Activated CD4-positive, CD25-positive, alpha-beta regulatory T cell (primary cell): ENCODE results near the gene ST6GALNAC6.
"Not testable (repeated sequence)": the region's sequence is repeated elsewhere in the genome, so short reads cannot be mapped to it uniquely, and the experiment has no call there.

Experiments used
- DNase-seq, 4 experiments: peaks; one replicate each; lab custom pipeline; 2025; lab: John Stamatoyannopoulos, UW

Gene ST6GALNAC6

DNA sequence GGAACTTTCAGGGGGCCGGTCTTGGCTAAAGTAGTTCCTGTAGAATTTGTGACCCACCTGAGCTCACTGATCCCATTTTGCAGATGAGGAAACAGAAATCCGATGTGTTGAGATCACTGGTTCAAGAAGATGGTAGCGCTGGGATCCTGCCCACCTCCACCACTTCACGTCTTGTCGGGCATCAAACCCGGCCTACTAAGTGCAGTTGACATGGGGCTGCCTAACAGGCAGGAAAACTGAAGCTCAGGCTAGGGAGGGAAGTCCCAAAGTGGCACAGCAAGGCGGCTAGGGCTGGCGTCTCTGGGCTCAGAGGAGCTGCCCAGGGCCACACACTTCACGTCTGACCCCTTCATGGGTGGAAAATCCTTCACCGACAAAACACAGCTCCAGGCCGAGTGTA, 44.4 kb downstream of the ST6GALNAC6 start:
- no peak for DNase-seq

DNA sequence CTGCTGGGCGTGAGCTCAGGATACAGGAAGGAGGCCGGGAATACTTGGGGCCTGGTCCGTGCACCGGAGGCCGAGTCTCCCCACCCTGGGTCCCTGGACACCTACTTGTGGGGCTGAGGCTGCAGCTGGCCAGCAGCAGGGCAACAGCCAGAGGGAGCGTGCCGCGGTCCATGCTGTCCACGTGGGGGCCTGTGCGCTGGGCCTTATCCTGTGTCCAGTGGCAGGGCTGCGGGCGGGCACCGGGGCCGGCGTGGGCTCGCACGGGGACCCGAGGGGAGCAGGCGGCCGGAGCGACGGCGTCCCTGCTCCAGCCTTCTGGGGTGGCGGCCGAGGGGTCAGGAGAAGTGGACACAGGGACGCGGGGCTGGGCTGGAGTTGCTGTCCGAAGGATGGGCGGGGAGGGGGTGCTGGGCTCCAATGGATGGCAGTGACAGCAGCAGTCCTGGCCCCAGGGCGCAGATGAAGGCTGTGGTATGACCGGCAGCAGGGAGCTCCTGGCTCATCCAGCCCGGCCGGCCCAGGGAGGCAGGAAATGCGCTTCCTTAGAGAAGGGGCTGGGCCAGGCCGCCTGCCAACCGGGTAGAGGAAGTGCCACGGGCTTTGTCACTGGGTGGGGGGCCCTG, 45.1 kb downstream of the ST6GALNAC6 start, which contains the start of gene ENG:
Gene ENG (minus strand): TSS at position 475 of the 623 bp plus-strand sequence. CDS start 303 bp downstream, at position 172.
- peak in 1 of 4 experiments; percentile 7 for DNase-seq

DNA sequence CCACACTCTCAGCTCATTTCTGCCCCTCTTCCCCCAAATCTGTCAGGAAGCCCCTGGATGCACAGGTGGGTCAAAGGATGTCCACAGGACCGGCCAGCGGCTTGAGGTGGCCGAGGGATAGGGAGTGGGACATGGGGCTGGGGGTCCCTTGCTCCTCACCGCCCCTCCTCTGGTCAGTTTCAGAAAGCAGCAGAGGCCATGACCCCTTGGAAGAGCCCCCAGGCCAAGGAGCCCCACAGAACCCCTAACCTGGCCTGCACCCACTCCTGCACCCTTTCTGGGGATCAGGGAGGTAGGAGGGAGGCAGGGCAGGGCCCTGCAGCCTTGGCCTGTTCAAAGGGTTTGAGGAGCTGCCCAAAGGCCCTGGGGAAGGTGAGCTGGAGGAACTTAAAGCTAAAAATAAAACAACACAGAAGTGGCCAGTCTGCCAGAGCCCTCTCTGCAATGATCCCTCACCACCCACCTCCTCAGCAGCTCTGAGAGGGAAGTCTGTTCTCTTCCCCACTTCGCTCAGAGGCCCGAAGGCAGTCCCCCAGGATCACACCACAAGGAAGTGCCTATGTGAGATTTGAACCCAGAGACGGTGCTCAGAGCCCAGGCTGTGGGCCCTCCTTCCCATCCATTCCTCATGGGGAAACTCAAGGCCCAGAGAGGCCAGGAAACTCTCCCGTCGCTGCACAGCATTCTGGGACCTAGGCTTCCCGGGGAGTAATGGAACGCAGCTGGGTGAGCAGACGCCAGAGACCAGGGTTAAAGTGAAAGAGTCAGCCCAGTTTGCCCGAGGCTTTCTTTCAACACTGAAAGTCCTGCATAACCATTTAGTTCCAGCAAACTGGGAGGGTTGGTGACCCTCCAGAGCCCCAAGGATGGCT, 45.9 kb downstream of the ST6GALNAC6 start:
- no peak for DNase-seq

DNA sequence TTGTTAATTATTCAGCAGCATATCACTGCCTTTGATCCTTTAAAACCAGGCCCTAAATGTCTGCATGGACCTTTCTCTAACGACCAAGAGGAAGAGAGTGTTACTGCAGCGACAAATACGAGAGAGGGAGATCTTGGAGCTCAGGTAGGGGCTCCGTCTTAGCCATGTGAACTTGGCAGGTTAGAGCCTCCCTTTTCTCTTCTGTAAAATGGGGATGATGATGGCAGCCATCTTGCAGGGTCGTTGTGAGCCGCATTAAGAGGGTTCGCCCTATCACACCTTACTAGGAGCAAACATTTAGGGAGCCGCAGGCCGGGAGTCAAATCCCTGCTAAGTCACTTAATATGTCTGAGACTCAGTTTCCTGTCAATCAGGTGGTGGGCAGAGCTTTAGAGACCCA, 46.6 kb downstream of the ST6GALNAC6 start:
- DNase-seq, result no peak

DNA sequence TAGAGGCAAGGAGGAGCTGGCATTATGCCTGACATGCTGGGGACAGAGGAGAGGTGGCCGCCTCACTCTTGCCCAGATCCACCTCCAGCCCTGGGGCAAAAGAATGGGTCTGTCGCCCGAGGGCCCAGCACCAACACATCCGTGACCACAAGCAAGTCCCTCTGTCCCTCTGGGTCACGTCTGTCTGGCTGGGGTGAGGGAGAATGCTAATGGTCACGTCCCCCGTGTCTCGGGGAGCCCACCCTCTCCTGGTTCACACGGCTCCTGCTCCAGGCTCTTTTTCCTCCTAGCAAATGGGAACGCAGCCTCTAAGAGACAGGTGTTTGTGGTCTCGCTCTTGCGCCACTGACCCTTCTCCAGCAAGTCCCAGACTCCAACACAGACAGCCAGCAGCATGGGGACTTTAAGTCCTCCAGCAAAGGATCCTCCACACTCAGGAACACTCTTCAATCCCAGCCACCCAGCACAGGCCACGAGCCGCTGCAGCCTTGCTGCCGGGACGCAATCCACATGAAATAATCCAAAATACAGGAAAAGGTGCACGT, 49.0 kb downstream of the ST6GALNAC6 start:
- no peak for DNase-seq

DNA sequence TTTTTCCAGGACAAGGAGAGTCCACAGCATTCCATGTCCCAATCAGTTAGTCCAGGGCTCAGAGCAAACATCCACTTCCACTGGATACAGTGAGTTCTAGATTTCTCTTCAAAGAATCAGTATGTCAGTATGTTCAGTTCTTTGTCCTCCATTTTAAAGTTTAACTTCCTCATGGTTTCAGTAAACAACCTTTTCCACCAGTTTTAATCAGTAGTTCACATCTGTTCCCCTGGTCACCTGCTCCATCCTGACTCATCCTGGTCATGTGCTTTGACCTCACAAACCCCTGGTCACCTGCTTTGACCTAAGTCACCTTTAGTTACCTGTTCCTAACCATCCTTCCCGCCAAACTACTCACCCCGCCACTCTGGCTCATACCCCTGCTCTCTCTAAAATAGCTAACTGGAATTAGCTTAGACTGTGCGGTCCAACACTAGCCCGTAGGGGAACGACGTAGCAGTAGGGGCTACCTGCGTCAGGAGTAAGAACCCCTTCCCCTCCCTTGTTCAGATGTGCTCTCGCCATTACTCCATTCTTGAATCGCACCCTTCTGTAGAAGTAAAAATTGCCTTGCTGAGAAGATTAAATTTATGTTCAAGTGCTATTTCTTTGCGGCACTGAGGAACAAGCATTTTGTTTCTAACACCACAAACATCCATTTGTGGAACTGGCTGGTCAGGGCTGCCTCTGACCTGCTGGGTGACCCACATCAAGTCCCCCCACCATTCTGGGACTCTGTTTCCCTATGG, 50.5 kb downstream of the ST6GALNAC6 start:
- DNase-seq, result no peak

DNA sequence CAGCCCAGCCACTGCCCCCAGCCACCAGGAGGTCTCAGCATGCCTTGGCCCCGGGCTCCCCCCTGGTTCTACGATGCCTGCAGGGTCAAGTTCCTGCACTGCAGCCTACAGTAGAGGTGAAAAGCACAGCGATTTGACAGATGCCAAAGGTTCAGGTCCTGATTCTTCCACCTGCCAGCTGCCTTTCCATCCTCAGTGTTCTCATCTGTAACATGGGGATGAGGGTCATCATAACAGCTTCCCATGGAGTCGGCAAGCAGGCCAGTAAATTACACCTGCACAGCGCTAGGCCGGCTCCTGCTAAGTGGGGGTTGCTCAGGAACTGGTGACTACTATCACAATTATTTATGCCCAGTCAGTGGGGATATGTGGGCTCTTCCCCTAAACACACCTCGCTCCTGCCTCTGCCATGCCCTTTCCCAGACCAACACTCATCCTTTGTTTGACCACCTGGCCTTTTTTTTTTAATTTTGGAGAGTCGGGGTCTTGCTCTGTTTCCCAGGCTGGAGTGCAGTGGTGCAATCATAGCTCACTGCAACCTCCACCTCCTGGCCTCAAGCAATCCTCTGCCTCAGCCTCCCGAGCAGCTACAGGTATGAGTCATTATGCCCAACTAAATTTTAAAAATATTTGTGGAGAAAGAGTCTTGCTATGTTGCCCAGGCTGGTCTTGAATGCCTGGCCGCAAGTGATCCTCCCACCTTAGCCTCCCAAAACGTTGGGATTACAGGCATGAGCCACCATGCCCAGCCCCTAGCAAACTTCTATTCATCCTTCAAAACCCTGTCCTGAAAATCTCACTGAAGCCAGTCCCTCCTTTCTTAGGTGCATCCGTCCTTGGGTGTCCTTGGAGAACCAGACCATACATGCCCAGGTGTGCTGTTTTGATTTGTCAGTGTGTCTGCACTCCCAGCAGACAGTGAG, 51.3 kb downstream of the ST6GALNAC6 start:
- no peak for DNase-seq

DNA sequence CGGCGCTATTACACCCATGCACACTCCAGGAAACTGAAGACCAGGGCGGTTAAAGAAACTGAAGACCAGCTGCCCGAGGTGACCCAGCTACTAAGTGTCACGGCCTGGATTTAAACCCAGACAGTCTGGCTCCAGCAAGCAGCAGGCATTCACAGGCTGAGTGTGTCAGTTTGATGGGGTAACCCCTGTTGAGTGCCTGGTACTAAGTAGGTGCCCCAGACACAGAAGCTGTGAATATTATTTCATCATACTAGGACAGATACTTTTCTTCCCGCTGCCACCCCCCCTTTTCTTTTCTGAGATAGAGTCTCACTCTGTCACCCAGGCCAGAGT, 52.3 kb downstream of the ST6GALNAC6 start:
- DNase-seq, result no peak

DNA sequence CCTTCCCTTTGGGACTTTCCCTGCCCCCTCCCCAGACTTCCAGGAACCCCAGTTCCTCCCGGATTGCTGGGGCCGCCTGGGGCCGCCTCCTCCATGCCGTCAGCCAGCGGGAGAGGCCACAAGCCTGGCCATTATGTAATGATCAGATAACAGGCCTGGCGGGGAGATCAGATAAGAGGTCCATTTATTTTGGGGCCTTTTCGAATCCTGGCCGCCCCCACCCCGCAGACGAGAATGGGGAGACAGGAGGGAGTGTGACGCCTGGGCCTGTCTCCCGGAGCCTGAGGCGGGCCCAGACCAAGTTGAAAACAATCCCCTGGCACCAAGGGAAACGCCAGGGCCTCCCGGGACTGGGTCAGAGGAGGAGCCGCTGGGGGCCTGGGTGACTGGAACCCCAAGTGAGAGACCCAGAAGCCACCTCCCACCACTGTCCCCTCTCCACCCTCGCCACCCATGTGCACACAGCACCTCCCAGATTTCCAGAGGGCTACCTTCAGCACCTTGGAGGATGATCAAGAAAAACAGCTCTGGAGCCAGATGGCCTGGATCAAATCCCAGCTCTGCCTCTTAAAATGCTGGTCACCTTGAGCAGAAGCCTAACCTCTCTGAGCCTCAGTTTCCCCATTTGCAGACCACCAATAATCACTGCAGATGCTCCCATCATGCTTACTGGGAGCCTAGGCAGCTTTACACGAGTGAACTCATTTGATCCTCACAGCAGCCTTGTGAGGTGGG, 52.8 kb downstream of the ST6GALNAC6 start:
- no peak for DNase-seq

DNA sequence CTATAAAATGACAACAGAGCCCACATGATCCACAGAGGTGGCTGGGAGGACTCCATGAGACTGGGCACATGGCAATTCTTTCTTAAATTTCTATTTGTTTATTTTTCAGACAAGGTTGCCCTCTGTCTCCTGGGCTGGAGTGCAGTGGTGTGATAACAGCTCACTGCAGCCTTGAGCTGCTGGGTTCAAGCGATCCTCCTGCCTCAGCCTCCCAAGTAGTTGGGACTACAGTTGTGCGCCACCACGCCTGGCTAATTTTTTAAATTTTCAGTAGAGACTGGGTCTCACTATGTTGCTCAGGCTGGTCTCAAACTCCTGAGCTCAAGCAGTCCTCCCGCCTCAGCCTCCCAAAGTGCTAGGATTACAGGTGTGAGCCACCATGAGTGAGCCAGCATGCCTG, 53.8 kb downstream of the ST6GALNAC6 start:
- not testable (repeated sequence) for DNase-seq

DNA sequence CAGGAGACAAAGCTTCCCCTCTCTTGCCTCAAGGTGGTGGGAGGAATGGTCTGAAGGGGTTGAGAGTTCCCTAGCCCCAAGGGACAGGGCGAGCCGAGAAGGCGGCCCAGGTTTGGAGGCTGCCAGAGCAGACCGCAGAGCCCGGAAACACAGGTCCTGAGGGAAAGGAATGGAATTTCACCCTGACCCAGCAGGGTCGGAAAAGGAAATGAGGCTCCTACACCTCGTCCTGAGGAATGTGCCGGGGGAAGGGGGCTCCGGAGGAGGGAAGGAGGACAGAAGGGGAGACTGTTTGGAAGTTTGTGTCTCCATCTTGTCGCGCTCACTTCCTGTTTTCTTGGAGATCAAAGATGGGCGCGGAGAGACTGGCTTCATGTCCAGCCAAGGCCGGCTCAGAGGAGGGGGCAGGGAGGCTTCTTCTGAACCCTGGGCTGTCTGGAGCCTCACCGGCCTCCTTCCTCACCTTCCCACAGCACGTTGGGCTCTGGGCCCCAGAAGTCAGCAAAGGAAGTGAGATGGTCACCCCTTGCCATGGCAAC, 54.5 kb downstream of the ST6GALNAC6 start:
- DNase-seq, result no peak

DNA sequence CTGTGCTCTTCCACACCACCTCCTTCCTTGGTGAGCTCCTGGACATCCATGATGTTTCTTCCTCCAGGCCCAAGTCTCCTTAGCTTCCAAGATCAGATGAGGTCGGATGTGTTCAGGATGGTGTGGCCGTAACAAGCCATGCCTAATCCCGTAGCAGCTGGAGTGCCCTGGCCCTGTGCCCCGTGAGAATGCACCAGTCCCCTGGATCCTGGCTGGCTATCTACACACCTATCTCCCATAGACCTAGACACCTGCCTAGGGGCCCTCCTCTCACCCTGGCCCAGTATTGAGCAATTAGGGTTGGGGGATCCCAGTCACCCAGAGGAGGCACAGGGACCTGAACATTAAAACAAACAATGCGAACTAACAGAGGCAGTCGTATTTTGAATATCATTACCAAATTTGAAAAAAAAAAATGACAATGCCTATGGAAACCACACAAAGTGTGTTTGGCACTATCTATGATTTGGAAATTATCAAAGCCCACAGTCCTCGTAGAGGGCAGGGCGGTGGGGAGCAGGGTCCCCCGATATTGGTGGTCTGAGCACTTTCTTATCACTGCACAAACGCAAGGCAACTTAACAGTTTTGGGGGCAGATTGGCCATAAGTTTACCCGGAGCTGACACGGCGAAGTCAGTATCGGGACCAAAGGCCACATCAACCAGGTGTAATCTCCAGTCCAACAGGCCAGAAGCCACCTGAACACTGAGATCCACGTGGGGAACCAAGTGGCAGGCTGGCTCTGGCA, 58.1 kb downstream of the ST6GALNAC6 start:
- no peak for DNase-seq

DNA sequence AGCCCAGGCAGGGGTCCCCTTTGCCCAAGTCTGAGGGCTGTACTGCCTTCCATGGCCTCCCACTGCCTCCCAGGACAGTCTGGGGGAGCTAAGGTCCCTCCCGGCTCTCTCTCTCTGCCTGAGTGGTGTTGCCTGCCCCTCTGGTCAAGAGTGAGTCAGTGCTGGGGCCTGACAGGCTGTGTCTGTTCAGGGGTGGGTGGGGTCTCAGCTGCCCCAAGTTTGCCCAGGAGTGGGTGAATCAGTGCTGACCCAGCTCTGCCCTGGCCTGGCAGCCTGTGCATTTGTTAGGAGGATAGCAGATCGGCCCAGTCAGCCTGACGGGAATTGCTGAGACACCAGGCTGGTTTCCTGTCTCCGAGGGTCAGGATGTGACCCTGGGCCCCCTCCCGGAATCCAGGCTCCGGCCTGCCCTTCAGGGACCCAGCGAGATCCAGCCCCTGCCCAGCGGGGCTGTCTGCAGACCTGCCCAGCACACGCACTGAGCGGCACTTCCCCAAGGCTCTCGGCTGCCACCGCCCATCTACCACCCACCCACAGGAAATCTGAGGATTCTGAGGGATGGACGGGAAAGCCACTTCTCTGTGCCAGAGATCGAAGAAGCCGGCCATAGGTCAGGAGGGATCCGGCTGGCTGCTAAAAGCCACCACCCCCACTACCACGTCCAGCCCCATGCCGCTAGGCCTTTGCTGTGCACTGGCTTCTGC, 60.9 kb downstream of the ST6GALNAC6 start:
- DNase-seq, result no peak

DNA sequence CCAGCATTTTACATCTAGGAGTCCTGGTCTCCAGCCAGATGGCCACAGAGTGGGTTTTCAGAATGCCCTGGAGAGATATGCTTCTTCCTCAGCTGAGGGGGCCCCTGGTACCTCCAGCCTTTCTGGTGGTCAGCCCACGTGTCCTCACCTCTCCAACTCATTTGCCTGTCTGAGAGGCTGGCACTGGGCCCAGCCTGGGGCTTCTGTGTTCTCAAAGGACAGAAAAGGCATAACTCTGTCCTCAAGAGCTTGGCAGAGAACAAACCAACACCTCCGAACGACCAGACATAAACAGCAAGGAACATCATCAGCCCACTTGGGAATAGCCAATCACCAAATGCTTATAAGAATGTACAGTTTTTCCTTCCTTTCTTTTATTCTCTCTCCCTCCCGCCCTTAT, 62.1 kb downstream of the ST6GALNAC6 start:
- DNase-seq, result no peak

DNA sequence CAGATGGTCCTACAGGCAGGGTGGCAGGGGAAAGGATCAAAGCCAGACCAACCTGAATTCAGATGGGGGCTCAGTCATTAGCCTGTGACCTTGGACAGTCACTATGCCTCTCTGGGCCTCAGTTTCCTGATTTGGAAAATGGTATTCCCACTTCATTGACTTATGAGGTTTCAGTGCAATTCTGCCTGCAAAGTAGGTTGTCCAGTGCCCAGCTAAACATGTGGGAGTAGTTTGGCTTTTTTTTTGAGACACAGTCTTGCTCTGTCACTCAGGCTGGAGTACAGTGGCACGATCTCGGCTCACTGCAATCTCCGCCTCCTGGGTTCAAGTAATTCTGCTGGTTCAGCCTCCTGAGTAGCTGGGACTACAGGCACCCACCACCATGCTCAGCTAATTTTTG, 62.8 kb downstream of the ST6GALNAC6 start:
- DNase-seq, result not testable (repeated sequence)

DNA sequence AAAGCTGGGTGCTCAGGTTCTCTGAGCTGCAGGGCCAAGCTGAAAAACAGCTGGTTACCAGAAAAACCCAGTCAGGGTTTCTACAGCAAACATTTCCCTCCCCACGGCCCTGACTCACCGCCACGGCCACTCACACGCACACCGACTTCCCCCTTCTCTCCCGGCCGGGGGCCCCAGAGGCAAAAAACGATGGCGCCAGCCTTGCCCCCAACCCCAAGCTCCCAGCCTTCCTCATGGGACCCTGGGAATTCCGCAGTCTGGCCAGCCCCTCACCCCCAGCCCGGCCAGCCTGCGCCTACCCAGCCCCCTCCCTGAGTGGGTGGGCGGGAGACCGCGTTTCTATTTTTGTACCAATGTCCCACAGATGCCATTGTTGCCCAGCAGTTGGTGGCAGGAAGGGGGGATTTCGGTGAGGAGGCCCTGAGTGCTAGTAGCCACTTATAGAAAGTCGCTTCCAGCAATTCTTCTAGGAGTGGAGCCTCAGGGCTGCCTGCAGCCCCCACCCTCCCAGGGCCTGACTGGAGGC, 63.3 kb downstream of the ST6GALNAC6 start:
- no peak for DNase-seq
